RWPE2 (cell line): ENCODE measurements around the gene CNTNAP2.

ENCODE experiments used
- ATAC-seq: fragments of 200-7000 bp; cut with Tn5 transposase; 3 replicates; pipeline ENCODE4 v1.9.1; 2021; ENCODE audit warnings: low read depth
- DNase-seq: peaks from one replicate; pipeline ENCODE4 v3.0.0-alpha.2; 2020; ENCODE audit warnings: low spot score
- H3K27ac ChIP-seq: fragments of 450-650 bp; 2 replicates; pipeline ENCODE4 v1.5.1; 2017; ENCODE audit warnings: mild to moderate bottlenecking; ENCODE audit not compliant: poor library complexity, severe bottlenecking
- H3K27me3 ChIP-seq: fragments of 250-450 bp; sonication (Bioruptor Pico); 2 replicates; pipeline ENCODE4 v1.5.1; 2021; ENCODE audit warnings: mild to moderate bottlenecking, moderate library complexity; ENCODE audit not compliant: insufficient read depth, poor library complexity, severe bottlenecking
- H3K36me3 ChIP-seq: fragments of 250-450 bp; sonication (Bioruptor Pico); 2 replicates; pipeline ENCODE4 v1.5.1; 2020; ENCODE audit warnings: low read depth, mild to moderate bottlenecking, moderate library complexity
- H3K4me1 ChIP-seq: fragments of 250-450 bp; sonication (Bioruptor Pico); 2 replicates; pipeline ENCODE4 v1.5.1; 2021; ENCODE audit warnings: mild to moderate bottlenecking, moderate library complexity; ENCODE audit not compliant: insufficient read depth, poor library complexity, severe bottlenecking
- H3K4me3 ChIP-seq: fragments of 250-450 bp; sonication (Bioruptor Pico); 2 replicates; pipeline ENCODE4 v1.5.1; 2021; ENCODE audit warnings: mild to moderate bottlenecking, moderate library complexity; ENCODE audit not compliant: severe bottlenecking
- H3K9me3 ChIP-seq: fragments of 250-450 bp; sonication (Bioruptor Pico); 2 replicates; pipeline ENCODE4 v1.5.1; 2021; ENCODE audit warnings: mild to moderate bottlenecking, moderate library complexity; ENCODE audit not compliant: severe bottlenecking
- TF ChIP-seq, protein P1 (sequence below): fragments of 450-650 bp; IDR thresholded peaks from one replicate; pipeline ENCODE4 v1.5.1; 2017; ENCODE audit warnings: mild to moderate bottlenecking, moderate library complexity; ENCODE audit not compliant: poor library complexity, severe bottlenecking

CNTNAP2 gene

DNA sequence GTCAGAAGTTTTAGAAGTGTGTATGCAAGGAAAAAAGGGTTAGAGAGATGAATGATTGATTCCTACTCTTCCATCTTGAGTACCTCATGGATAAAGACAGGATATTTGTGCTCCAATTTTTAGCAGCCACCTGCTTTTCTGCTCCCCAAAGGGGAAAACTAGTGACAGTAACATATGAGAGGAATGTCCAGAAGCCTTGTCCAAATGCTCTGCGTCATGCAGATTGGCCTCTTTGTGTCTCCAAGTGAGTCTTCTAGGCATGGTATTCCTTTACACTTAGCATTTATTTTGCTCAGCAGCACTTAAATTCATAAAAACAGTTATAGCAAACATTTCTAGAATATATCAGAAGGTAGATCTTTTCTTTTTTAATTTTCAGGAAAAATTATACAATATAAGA lies 306.8 kb downstream of the CNTNAP2 start:
- Histone ChIP-seq H3K4me3 (no peak overlapping the region), H3K4me1 (no peaks in the 10 kb centered on the region), H3K9me3 (no peaks in the 10 kb centered on the region), H3K27ac (no peak overlapping the region), H3K27me3 (no peaks in the 10 kb centered on the region), H3K36me3 (no peaks in the 10 kb centered on the region)
- DNase-seq: no peak
- ATAC-seq: no peak
- TF ChIP-seq, protein P1, sequence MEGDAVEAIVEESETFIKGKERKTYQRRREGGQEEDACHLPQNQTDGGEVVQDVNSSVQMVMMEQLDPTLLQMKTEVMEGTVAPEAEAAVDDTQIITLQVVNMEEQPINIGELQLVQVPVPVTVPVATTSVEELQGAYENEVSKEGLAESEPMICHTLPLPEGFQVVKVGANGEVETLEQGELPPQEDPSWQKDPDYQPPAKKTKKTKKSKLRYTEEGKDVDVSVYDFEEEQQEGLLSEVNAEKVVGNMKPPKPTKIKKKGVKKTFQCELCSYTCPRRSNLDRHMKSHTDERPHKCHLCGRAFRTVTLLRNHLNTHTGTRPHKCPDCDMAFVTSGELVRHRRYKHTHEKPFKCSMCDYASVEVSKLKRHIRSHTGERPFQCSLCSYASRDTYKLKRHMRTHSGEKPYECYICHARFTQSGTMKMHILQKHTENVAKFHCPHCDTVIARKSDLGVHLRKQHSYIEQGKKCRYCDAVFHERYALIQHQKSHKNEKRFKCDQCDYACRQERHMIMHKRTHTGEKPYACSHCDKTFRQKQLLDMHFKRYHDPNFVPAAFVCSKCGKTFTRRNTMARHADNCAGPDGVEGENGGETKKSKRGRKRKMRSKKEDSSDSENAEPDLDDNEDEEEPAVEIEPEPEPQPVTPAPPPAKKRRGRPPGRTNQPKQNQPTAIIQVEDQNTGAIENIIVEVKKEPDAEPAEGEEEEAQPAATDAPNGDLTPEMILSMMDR: no peak

DNA sequence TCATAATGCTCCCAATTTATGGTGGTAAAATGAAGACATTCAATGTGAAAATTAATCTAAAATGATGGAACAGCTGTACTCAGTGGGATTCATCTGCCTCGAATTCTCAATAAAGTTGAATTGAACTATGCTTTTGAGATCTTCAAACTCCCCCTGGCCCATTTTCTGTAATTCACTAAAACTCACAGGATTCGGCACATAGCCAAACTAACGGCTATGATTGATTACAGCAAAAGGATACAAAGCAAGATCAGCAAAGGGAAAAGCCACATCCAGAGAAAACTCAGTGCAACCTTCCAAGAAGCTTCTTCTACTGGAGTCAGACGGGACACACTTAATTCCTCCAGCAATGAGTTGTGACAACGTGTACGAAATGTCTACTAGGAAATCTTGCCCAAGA lies 307.5 kb downstream of the CNTNAP2 start:
- H3K4me1 ChIP-seq: no peaks in the 10 kb centered on the region
- no peak for DNase-seq
- TF ChIP-seq, protein P1: no peak
- H3K27ac ChIP-seq: no peak overlapping the region
- H3K36me3 ChIP-seq: no peaks in the 10 kb centered on the region
- H3K27me3 ChIP-seq: no peaks in the 10 kb centered on the region
- H3K4me3 ChIP-seq: no peak overlapping the region
- no peaks in the 10 kb centered on the region for H3K9me3 ChIP-seq
- ATAC-seq: no peak

DNA sequence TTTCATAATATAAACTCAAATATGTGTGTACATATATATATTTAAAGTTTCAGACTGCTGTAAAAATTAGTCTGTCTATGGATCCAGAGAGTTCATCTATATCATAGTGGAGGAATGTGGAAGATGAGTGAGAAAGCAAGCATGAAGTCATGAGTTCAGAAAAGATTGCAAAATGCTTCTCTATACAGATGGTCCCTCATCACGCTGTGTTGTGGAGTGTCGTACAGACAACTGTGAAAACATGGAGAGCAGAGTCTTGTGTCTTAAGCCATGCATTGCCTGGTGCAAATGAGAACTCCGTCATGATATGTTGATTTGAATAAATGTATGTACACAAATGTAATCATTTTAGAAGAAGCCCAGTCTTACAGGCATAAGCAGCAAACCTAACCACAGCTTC lies 316.9 kb downstream of the CNTNAP2 start:
- ATAC-seq (no peak), DNase-seq (no peak)
- Histone ChIP-seq H3K4me3 (no peak overlapping the region), H3K27ac (no peak overlapping the region), H3K9me3 (peaks cover 4% of the 10 kb centered on the region), H3K4me1 (no peaks in the 10 kb centered on the region), H3K36me3 (no peaks in the 10 kb centered on the region), H3K27me3 (peaks cover 4% of the 10 kb centered on the region)
- TF ChIP-seq, protein P1: no peak

DNA sequence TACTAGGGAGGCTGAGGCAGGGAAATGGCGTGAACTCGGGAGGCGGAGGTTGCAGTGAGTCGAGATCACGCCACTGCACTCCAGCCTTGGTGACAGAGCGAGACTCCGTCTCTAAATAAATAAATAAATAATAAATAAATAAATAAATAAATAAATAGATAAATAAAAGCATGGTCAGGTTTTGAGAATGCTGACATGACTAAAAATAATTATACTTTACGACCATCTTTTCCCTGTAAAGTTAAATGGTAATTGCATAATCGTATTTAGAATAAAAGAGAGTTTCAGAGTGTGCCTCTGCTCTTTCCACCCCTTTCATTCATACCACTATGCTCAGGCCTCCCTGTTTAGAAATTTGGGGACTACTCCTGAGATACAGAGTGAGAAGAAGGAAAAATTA lies 326.5 kb downstream of the CNTNAP2 start:
- no peak overlapping the region for H3K27ac ChIP-seq
- ATAC-seq: no peak
- no peaks in the 10 kb centered on the region for H3K27me3 ChIP-seq
- H3K36me3 ChIP-seq: no peaks in the 10 kb centered on the region
- DNase-seq: no peak
- no peak overlapping the region for H3K4me3 ChIP-seq
- H3K4me1 ChIP-seq: no peaks in the 10 kb centered on the region
- peaks cover 3% of the 10 kb centered on the region for H3K9me3 ChIP-seq
- TF ChIP-seq, protein P1: no peak

DNA sequence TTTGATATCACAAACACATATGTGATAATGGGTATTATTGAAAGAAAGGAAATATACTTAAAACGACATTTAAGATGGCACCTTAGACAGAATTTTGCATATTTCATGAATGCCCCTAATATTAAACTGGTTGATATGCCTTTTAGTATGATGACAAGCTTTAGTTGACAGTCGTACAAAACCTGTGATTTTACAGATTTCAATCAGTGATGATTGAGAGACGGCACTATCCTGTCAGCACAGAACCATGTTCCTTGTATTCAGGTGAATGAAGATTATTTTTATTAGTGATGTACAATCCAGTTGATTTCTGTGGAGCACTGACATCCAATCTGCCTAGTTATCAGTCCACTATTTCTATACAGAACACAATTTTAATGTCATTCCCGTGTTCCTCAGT lies 333.0 kb downstream of the CNTNAP2 start:
- Histone ChIP-seq H3K4me1 (no peaks in the 10 kb centered on the region), H3K4me3 (no peak overlapping the region), H3K27me3 (no peaks in the 10 kb centered on the region), H3K36me3 (no peaks in the 10 kb centered on the region), H3K27ac (no peak overlapping the region), H3K9me3 (peaks cover 5% of the 10 kb centered on the region)
- ATAC-seq (no peak), DNase-seq (no peak)
- TF ChIP-seq, protein P1: no peak
